Measurements from ENCODE around the gene FAM216B.

Gene FAM216B

GRCh38 chr13:42786715-42787114 is 5.3 kb downstream of the FAM216B start:
- DNase-seq, result no peak

GRCh38 chr13:42788601-42789000 is 7.2 kb downstream of the FAM216B start:
- DNase-seq, result no peak

GRCh38 chr13:42792154-42792553 is 10.8 kb downstream of the FAM216B start:
- no peak for DNase-seq

- no peak for DNase-seq
Measured at GRCh38 chr13:42794577-42795275, 13.3 kb downstream of the FAM216B start.

- DNase-seq, result no peak
Measured at GRCh38 chr13:42795666-42796065, 14.3 kb downstream of the FAM216B start.

- DNase-seq, result no peak
Measured at GRCh38 chr13:42796747-42797356, 15.5 kb downstream of the FAM216B start.

GRCh38 chr13:42798118-42798517 is 16.7 kb downstream of the FAM216B start:
- no peak for DNase-seq

- DNase-seq, result no peak
Measured at GRCh38 chr13:42800109-42800643, 18.8 kb downstream of the FAM216B start.

GRCh38 chr13:42803563-42804204 is 22.3 kb downstream of the FAM216B start:
- peak; percentile 75 for DNase-seq

- DNase-seq, result no peak
Measured at GRCh38 chr13:42804244-42804874, 23.0 kb downstream of the FAM216B start.

- peak; percentile 50 for DNase-seq
Measured at GRCh38 chr13:42807241-42807640, 25.9 kb downstream of the FAM216B start.

- DNase-seq, result peak; percentile 51
Measured at GRCh38 chr13:42807866-42808265, 26.5 kb downstream of the FAM216B start.

- peak; percentile 57 for DNase-seq
Measured at GRCh38 chr13:42808341-42808940, 27.1 kb downstream of the FAM216B start.

GRCh38 chr13:42812316-42812715 is 30.9 kb downstream of the FAM216B start:
- peak; percentile 57 for DNase-seq

GRCh38 chr13:42814868-42815267 is 33.5 kb downstream of the FAM216B start:
- DNase-seq, result peak; percentile 88

GRCh38 chr13:42815681-42816080 is 34.3 kb downstream of the FAM216B start:
- no peak for DNase-seq

GRCh38 chr13:42816538-42816937 is 35.2 kb downstream of the FAM216B start:
- DNase-seq, result no peak

GRCh38 chr13:42819687-42820086 is 38.3 kb downstream of the FAM216B start:
- DNase-seq, result peak; percentile 49

GRCh38 chr13:42820451-42820850 is 39.1 kb downstream of the FAM216B start:
- DNase-seq, result peak; percentile 65

GRCh38 chr13:42821437-42821836 is 40.1 kb downstream of the FAM216B start:
- peak; percentile 89 for DNase-seq

- peak; percentile 97 for DNase-seq
Measured at GRCh38 chr13:42832341-42833096, 51.1 kb downstream of the FAM216B start.

GRCh38 chr13:42834946-42835345 is 53.6 kb downstream of the FAM216B start:
- DNase-seq, result peak; percentile 52
